A549 treated with dexamethasone at 1 μM for 4 hours (cell line): Measurements from ENCODE around the gene GLG1. TPM values are rescaled to one million over a fixed set of nuclear protein-coding genes. Genes with fewer than 3 reads are reported as not detected.

Experiments used
- total RNA-seq: library from RNA; stranded (reverse); fragments of 200-300 nt; extraction: Qiagen RNA extraction; gene quantifications from 5 replicates; pipeline ENCODE4 v1.2.3, GENCODE V29; 2022

GLG1 gene
- 46.4 to 60.3 TPM (median 57.7 TPM) in 5 replicates for total RNA-seq

DNA sequence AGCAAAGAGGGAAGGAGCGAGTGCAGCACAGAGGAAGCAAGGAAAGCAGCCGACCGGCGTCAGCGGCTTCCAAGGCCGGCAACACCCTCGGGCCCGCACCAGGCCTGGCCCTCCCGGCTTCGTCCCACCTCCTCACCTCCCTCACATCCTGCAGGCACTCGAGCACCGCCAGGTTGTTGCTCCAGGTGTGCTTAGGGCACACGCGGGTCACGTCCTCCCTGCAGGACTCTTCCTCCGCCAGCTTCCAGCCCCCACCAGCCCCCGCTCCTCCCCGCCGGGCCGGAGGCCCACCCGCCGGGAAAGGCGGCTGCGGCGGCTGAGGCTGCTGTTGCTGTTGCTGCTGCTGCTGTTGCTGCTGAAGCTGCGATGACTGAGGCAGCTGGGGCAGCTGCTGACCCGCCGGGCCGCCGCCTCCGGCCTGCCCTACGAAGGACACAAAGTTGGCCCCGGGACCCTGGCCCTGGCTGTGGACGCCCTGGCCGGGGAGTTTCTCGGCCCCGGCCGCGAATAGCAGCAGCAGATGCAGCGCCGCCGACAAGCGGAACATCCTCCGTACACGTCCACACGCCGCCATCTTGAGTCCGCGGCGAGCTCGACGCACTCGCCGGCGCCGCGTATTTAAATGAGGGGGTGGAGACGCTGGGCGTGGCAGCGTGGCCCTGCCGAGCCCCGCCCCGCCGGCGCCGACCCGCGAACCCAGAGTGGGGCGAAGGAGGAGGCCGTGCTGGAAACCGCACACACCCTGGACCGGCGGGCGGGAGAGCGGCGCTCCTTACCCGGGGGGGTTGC, at the start of gene GLG1:
TSS of gene GLG1 (minus strand) at position 594 of the 789 bp plus-strand sequence. CDS start at position 574, 20 bp downstream.

GRCh38 chr16:74420612-74421481, 186.1 kb downstream of the GLG1 start, which contains the start of gene CLEC18B:
TSS of gene CLEC18B (minus strand) at chr16:74421478. CDS start at chr16:74421270, 208 bp downstream.

Other genes with a start within 250 kb of the GLG1 start
- gene NPIPB15, start 230.8 kb downstream of the GLG1 start, total RNA-seq, result 0.70 TPM in 1 of 5 replicates, not detected in the others
- gene CLEC18B, start 185.6 kb downstream of the GLG1 start, total RNA-seq, result 0.12 to 0.46 TPM (median 0.40 TPM) in 5 replicates
- gene RFWD3, start 59.8 kb upstream of the GLG1 start, total RNA-seq, result 32.9 to 43.7 TPM (median 39.7 TPM) in 5 replicates
- gene MLKL, start 93.7 kb upstream of the GLG1 start, total RNA-seq, result 45.2 to 52.4 TPM (median 50.1 TPM) in 5 replicates
- gene FA2H, start 167.7 kb upstream of the GLG1 start, total RNA-seq, result 33.9 to 39.3 TPM (median 36.9 TPM) in 5 replicates